HEK293T (cell line): Measurements from ENCODE around the gene PRKD2.

Experiments
- CTCF ChIA-PET: fragments of 350-600 bp; formaldehyde crosslinking; extraction: SDS; loops from one replicate; lab custom pipeline; 2021; ENCODE audit warnings: antibody characterized with exemption, inconsistent platforms; lab: Yijun Ruan, JAX
- POLR2A ChIA-PET: fragments of 350-600 bp; formaldehyde crosslinking; extraction: SDS; loops from one replicate; lab custom pipeline; 2020; ENCODE audit warnings: antibody characterized with exemption, inconsistent platforms; lab: Yijun Ruan, JAX
- DNase-seq: peaks from one replicate; pipeline ENCODE4 v3.0.0; 2012; ENCODE audit warnings: mixed read lengths; ENCODE audit errors: extremely low spot score
- ARNT ChIP-seq: fragments of 450-650 bp; IDR thresholded peaks from 2 replicates; pipeline ENCODE4 v1.6.1; 2017; ENCODE audit warnings: mild to moderate bottlenecking
- BHLHE40 ChIP-seq: fragments of 450-650 bp; IDR thresholded peaks from 2 replicates; pipeline ENCODE4 v1.6.1; 2016; ENCODE audit warnings: mild to moderate bottlenecking, moderate library complexity, borderline replicate concordance
- CTBP1 ChIP-seq: fragments of 450-650 bp; IDR thresholded peaks from 2 replicates; pipeline ENCODE4 v1.6.1; 2016; ENCODE audit warnings: borderline replicate concordance
- ELF4 ChIP-seq: fragments of 450-650 bp; IDR thresholded peaks from 2 replicates; pipeline ENCODE4 v1.6.1; 2017; ENCODE audit warnings: antibody characterized with exemption
- FOXA1 ChIP-seq: fragments of 450-650 bp; IDR thresholded peaks from 2 replicates; pipeline ENCODE4 v1.6.1; 2016; ENCODE audit warnings: mild to moderate bottlenecking
- FOXK2 ChIP-seq: fragments of 450-650 bp; IDR thresholded peaks from 2 replicates; pipeline ENCODE4 v1.6.1; 2016; ENCODE audit warnings: mild to moderate bottlenecking
- FOXM1 ChIP-seq: fragments of 450-650 bp; IDR thresholded peaks from 2 replicates; pipeline ENCODE4 v1.6.1; 2017; ENCODE audit warnings: mild to moderate bottlenecking, borderline replicate concordance
- HDGF ChIP-seq: fragments of 450-650 bp; IDR thresholded peaks from 2 replicates; pipeline ENCODE4 v1.6.1; 2017; ENCODE audit warnings: antibody characterized with exemption, borderline replicate concordance
- L3MBTL2 ChIP-seq: fragments of 450-650 bp; conservative IDR thresholded peaks from 2 replicates; pipeline ENCODE4 v1.6.1; 2016; ENCODE audit warnings: mild to moderate bottlenecking
- LEF1 ChIP-seq: fragments of 450-650 bp; IDR thresholded peaks from 2 replicates; pipeline ENCODE4 v1.6.1; 2017; ENCODE audit warnings: mild to moderate bottlenecking, borderline replicate concordance
- NFRKB ChIP-seq: fragments of 450-650 bp; IDR thresholded peaks from 2 replicates; pipeline ENCODE4 v1.6.1; 2016; ENCODE audit warnings: mild to moderate bottlenecking, moderate library complexity
- SP1 ChIP-seq: fragments of 450-650 bp; IDR thresholded peaks from 2 replicates; pipeline ENCODE4 v1.6.1; 2017
- SUZ12 ChIP-seq: fragments of 450-650 bp; IDR thresholded peaks from 2 replicates; pipeline ENCODE4 v1.6.1; 2016; ENCODE audit warnings: mild to moderate bottlenecking
- TARDBP ChIP-seq: fragments of 450-650 bp; IDR thresholded peaks from 2 replicates; pipeline ENCODE4 v1.6.1; 2016
- ZNF384 ChIP-seq: fragments of 450-650 bp; IDR thresholded peaks from 2 replicates; pipeline ENCODE4 v1.6.1; 2016
- TF ChIP-seq, protein P1 (sequence below): fragments of 450-650 bp; IDR thresholded peaks from 2 replicates; pipeline ENCODE4 v1.6.1; 2016

PRKD2 gene

DNA sequence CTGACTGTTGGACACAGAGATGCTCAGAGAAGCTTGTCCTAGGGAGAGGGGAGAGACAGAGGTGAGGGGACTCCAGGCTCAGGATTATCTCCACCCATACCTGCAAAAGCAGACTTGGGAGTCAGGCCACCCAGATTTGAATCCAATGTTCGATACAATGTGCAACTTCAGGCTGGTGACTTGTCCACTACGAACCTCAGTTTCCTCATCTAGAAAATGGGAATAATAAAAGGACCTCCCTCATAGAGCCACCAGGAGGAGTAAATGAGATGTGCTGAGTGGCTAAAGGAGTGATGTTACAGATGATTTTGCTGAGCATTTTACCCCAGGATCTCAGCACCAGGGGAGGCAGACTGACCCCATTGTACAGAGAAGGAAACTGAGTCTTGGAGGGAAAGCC lies 25.0 kb downstream of the PRKD2 start:
- TF ChIP-seq CTBP1, result no peak
- no peak for TF ChIP-seq SP1
- TF ChIP-seq NFRKB, result no peak
- no peak for TF ChIP-seq BHLHE40
- no peak for TF ChIP-seq ARNT
- no peak for TF ChIP-seq ZNF384
- no peak for TF ChIP-seq FOXA1
- no peak for TF ChIP-seq L3MBTL2
- no peak for TF ChIP-seq SUZ12
- TF ChIP-seq, protein P1, sequence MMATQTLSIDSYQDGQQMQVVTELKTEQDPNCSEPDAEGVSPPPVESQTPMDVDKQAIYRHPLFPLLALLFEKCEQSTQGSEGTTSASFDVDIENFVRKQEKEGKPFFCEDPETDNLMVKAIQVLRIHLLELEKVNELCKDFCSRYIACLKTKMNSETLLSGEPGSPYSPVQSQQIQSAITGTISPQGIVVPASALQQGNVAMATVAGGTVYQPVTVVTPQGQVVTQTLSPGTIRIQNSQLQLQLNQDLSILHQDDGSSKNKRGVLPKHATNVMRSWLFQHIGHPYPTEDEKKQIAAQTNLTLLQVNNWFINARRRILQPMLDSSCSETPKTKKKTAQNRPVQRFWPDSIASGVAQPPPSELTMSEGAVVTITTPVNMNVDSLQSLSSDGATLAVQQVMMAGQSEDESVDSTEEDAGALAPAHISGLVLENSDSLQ, result no peak
- no peak for TF ChIP-seq FOXK2
- TF ChIP-seq LEF1, result no peak
- TF ChIP-seq ELF4, result no peak
- TF ChIP-seq HDGF, result no peak
- CTCF ChIA-PET, result no interaction called here
- DNase-seq, result no peak
- POLR2A ChIA-PET, result no interaction called here

DNA sequence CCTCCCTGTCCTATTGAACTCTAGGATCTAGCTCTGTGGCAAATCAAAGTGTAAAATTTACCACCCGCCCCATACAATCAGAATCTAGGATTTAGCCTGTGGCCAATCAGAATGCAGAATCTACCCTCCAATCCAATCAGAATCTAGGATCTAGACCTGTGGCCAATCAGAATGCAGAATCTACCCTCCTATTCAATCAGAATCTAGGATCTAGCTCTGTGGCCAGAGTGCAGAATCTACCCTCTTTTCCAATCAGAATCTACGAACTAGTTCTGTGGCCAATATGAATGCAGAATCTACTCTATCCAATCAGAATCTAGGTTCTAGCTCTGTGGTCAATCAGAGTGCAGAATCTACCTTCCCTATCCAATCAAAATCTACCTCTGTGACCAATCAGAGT lies 25.8 kb downstream of the PRKD2 start:
- no peak for DNase-seq

DNA sequence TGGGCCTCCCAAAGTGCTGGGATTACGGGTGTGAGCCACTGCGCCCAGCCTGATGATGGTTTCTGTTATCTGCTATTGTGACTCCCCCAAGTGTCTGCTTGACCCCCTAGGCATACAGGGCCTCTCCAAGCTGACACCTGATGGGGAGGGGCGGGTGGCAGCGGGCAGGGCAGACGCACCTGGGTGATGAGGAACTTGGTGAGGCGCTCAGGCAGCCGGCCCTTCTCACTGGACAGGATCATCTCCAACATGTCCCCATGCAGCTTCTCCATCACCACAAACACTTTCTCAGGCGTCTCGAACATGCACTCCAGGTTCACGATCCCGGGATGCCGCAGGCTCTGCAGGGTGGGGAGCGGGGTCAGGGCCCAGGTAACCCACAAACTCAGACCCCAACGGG lies 27.6 kb downstream of the PRKD2 start:
- no peak for DNase-seq
- TF ChIP-seq, protein P1, result no peak
- TF ChIP-seq LEF1, result no peak
- no peak for TF ChIP-seq ARNT
- TF ChIP-seq ZNF384, result no peak
- TF ChIP-seq CTBP1, result no peak
- no peak for TF ChIP-seq BHLHE40
- no peak for TF ChIP-seq L3MBTL2
- no peak for TF ChIP-seq FOXM1
- TF ChIP-seq HDGF, result no peak
- TF ChIP-seq ELF4, result no peak
- TF ChIP-seq FOXA1, result no peak
- TF ChIP-seq TARDBP, result no peak
- no peak for TF ChIP-seq SP1
- TF ChIP-seq SUZ12, result no peak
- no peak for TF ChIP-seq FOXK2
- no peak for TF ChIP-seq NFRKB
- POLR2A ChIA-PET, result no interaction called here
- CTCF ChIA-PET, result no interaction called here

More for the DNA sequence above, 25.8 kb downstream of the PRKD2 start:
- no peak for TF ChIP-seq L3MBTL2
- TF ChIP-seq FOXM1, result no peak
- no peak for TF ChIP-seq ZNF384
- no peak for TF ChIP-seq TARDBP
- no peak for TF ChIP-seq NFRKB
- TF ChIP-seq BHLHE40, result no peak
- no peak for TF ChIP-seq SP1
- TF ChIP-seq ARNT, result no peak
- TF ChIP-seq FOXK2, result no peak
- TF ChIP-seq ELF4, result no peak
- no peak for TF ChIP-seq SUZ12
- TF ChIP-seq CTBP1, result no peak
- no peak for TF ChIP-seq HDGF
- TF ChIP-seq FOXA1, result no peak
- no peak for TF ChIP-seq LEF1
- TF ChIP-seq, protein P1, result no peak
- ChIA-PET CTCF (no interaction called here), POLR2A (no interaction called here)

DNA sequence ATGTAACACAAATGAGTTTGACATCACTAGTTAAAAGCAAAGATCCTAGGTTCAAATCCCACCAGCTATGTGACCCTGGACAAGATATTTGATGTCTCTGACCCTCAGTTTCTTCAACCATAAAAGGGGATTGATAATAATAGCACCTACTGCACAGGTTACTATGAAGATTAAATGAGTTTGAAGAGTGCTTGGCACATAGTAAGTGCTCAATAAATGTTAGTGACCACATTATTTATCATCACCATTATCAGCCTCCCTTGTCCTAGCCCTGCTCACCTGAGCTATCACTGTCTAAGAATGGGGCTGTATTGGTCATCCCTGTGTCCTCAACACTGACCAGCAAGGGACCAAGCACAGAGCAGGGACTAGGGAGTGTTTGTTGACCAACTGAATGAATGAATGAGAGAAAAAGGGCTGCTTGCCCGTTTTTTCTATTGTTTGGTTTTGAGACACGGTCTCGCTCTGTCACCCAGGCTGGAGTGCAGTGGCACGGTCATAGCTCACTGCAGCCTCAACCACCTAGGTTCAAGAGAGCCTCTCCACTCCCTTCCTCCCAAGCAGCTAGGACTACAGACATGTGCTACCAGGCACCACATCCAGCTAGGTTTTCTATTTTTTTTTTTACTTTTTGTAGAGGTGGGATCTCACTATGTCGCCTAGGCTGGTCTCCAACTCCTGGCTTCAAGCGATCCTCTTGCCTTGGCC lies 29.3 kb downstream of the PRKD2 start:
- CTCF ChIA-PET, result interaction anchor here (0.6 to 1.4 kb wide), 3 partner anchors 10 to 18 kb away, joined by 3 to 4 read pairs (median 3); no protein-coding TSS in a partner anchor
- TF ChIP-seq ARNT, result no peak
- TF ChIP-seq L3MBTL2, result no peak
- TF ChIP-seq SP1, result no peak
- TF ChIP-seq ZNF384, result no peak
- no peak for TF ChIP-seq TARDBP
- TF ChIP-seq FOXA1, result no peak
- POLR2A ChIA-PET, result interaction anchor here (1.2 kb wide), 1 partner anchor 10 kb away, joined by 3 read pairs; no protein-coding TSS in a partner anchor
- DNase-seq, result no peak

- ChIA-PET POLR2A (no interaction called here), CTCF (no interaction called here)
- no peak for DNase-seq
- TF ChIP-seq TARDBP (no peak), L3MBTL2 (no peak), BHLHE40 (no peak), ZNF384 (no peak), FOXM1 (no peak), SUZ12 (no peak), LEF1 (no peak), FOXA1 (no peak), CTBP1 (no peak), NFRKB (no peak), HDGF (no peak), SP1 (no peak), ELF4 (no peak)
- TF ChIP-seq, protein P1, result no peak
These were observed 31.7 kb downstream of the PRKD2 start for GRCh38 chr19:46685189-46685588.
